H9 (cell line): ENCODE results near the gene GNAT3. TPM values are rescaled to one million over a fixed set of nuclear protein-coding genes. Genes with fewer than 3 reads are reported as not detected.

Experiments
- DNase-seq: peaks from one replicate; pipeline ENCODE4 v3.0.0-alpha.2; 2017
- H2AFZ ChIP-seq: one replicate; pipeline ENCODE4 v1.6.1; 2013; ENCODE audit warnings: mild to moderate bottlenecking, low read length, control low read depth, moderate library complexity
- H2AK5ac ChIP-seq: 2 replicates; pipeline ENCODE4 v1.6.1; 2013; ENCODE audit warnings: low read length, control low read depth, mixed read lengths; ENCODE audit not compliant: insufficient read length
- H2BK120ac ChIP-seq: one replicate; pipeline ENCODE4 v1.6.1; 2013; ENCODE audit warnings: low read depth, mild to moderate bottlenecking, low read length, control low read depth, inconsistent platforms; ENCODE audit not compliant: poor library complexity, severe bottlenecking
- H2BK12ac ChIP-seq: 2 replicates; pipeline ENCODE4 v1.6.1; 2013; ENCODE audit warnings: low read length, control low read depth, mixed read lengths, low read depth; ENCODE audit not compliant: insufficient read length
- H2BK15ac ChIP-seq: 2 replicates; pipeline ENCODE4 v1.6.1; 2013; ENCODE audit warnings: low read depth, low read length, control low read depth
- H2BK20ac ChIP-seq: one replicate; pipeline ENCODE4 v1.6.1; 2013; ENCODE audit warnings: low read depth, mild to moderate bottlenecking, low read length, control low read depth, inconsistent platforms; ENCODE audit not compliant: poor library complexity, severe bottlenecking
- H2BK5ac ChIP-seq: 2 replicates; pipeline ENCODE4 v1.6.1; 2013; ENCODE audit warnings: low read length, control low read depth, mixed read lengths; ENCODE audit not compliant: insufficient read length
- H3K14ac ChIP-seq: 2 replicates; pipeline ENCODE4 v1.6.1; 2013; ENCODE audit warnings: low read length, control low read depth; ENCODE audit not compliant: insufficient read depth
- H3K18ac ChIP-seq: 2 replicates; pipeline ENCODE4 v1.6.1; 2013; ENCODE audit warnings: low read depth, mild to moderate bottlenecking, mixed read lengths, low read length, control low read depth; ENCODE audit not compliant: insufficient read length
- H3K23ac ChIP-seq: 2 replicates; pipeline ENCODE4 v1.6.1; 2013; ENCODE audit warnings: low read length, control low read depth, mixed read lengths, low read depth; ENCODE audit not compliant: insufficient read length
- H3K23me2 ChIP-seq: 2 replicates; pipeline ENCODE4 v1.6.1; 2013; ENCODE audit warnings: low read depth, mild to moderate bottlenecking, mixed read lengths, low read length, control low read depth; ENCODE audit not compliant: insufficient read length, poor library complexity, severe bottlenecking
- H3K27ac ChIP-seq: 2 replicates; pipeline ENCODE4 v1.5.1; 2013; ENCODE audit warnings: low read length, control low read depth, mixed read lengths, low read depth; ENCODE audit not compliant: insufficient read length
- H3K27me3 ChIP-seq: 2 replicates; pipeline ENCODE4 v1.6.1; 2013; ENCODE audit warnings: low read length, control low read depth, inconsistent platforms; ENCODE audit not compliant: insufficient read depth
- H3K4ac ChIP-seq: 2 replicates; pipeline ENCODE4 v1.6.1; 2013; ENCODE audit warnings: low read depth, mild to moderate bottlenecking, control low read depth, inconsistent platforms, low read length, moderate library complexity
- H3K4me1 ChIP-seq: 2 replicates; pipeline ENCODE4 v1.6.1; 2013; ENCODE audit warnings: low read length, control low read depth, inconsistent platforms; ENCODE audit not compliant: insufficient read depth
- H3K4me2 ChIP-seq: 2 replicates; pipeline ENCODE4 v1.6.1; 2013; ENCODE audit warnings: low read length, control low read depth, mixed read lengths; ENCODE audit not compliant: insufficient read length, insufficient read depth
- H3K56ac ChIP-seq: 2 replicates; pipeline ENCODE4 v1.6.1; 2013; ENCODE audit warnings: low read depth, mild to moderate bottlenecking, mixed read lengths, low read length, control low read depth; ENCODE audit not compliant: insufficient read length
- H3K79me1 ChIP-seq: 2 replicates; pipeline ENCODE4 v1.6.1; 2013; ENCODE audit warnings: low read depth, mild to moderate bottlenecking, moderate library complexity, low read length, control low read depth, inconsistent platforms; ENCODE audit not compliant: insufficient read depth, poor library complexity, severe bottlenecking
- H3K79me2 ChIP-seq: 2 replicates; pipeline ENCODE4 v1.6.1; 2013; ENCODE audit warnings: low read length, control low read depth, inconsistent platforms; ENCODE audit not compliant: insufficient read depth
- H3K9ac ChIP-seq: 2 replicates; pipeline ENCODE4 v1.6.1; 2013; ENCODE audit warnings: low read length, control low read depth, mixed read lengths; ENCODE audit not compliant: insufficient read length; ENCODE audit errors: extremely low read depth
- H3K9me3 ChIP-seq: one replicate; pipeline ENCODE4 v1.6.1; 2013; ENCODE audit warnings: low read depth, low read length, inconsistent platforms; ENCODE audit not compliant: control insufficient read depth
- H3T11ph ChIP-seq: one replicate; pipeline ENCODE4 v1.6.1; 2013; ENCODE audit warnings: mild to moderate bottlenecking, low read length, control low read depth, inconsistent platforms
- H4K20me1 ChIP-seq: one replicate; pipeline ENCODE4 v1.6.1; 2013; ENCODE audit not compliant: control insufficient read depth, insufficient read length, insufficient read depth
- H4K5ac ChIP-seq: 2 replicates; pipeline ENCODE4 v1.6.1; 2013; ENCODE audit warnings: low read depth, mild to moderate bottlenecking, mixed read lengths, low read length, control low read depth; ENCODE audit not compliant: insufficient read length
- H4K8ac ChIP-seq: replicated peaks from 2 replicates; pipeline ENCODE4 v1.6.1; 2013; ENCODE audit warnings: low read length, control low read depth, mixed read lengths, low read depth; ENCODE audit not compliant: insufficient read length
- H4K91ac ChIP-seq: 2 replicates; pipeline ENCODE4 v1.6.1; 2013; ENCODE audit warnings: low read depth, mild to moderate bottlenecking, moderate library complexity, mixed read lengths, low read length, control low read depth; ENCODE audit not compliant: insufficient read length
- H3K27ac Mint-ChIP-seq, 3 experiments: 2 replicates in 2 of 3; 3 replicates in 1 of 3; pipeline ENCODE4 v1.8.0; 2020 to 2021; ENCODE audit warnings: mixed read lengths in 3 of 3, mild to moderate bottlenecking in 1 of 3, moderate library complexity in 1 of 3
- H3K27me3 Mint-ChIP-seq: 2 replicates; pipeline ENCODE4 v1.8.0; 2021; ENCODE audit warnings: low read depth, mild to moderate bottlenecking, moderate library complexity, mixed read lengths
- H3K36me3 Mint-ChIP-seq, 3 experiments: 2 replicates in 2 of 3; 3 replicates in 1 of 3; pipeline ENCODE4 v1.8.0; 2020 to 2021; ENCODE audit warnings: low read depth in 3 of 3, mixed read lengths in 3 of 3; ENCODE audit not compliant: insufficient read depth in 1 of 3
- H3K4me1 Mint-ChIP-seq, 2 experiments: 2 replicates each; pipeline ENCODE4 v1.8.0; 2020; ENCODE audit warnings: mixed read lengths in 2 of 2
- H3K4me3 Mint-ChIP-seq, 2 experiments: 2 replicates in 1 of 2; 3 replicates in 1 of 2; pipeline ENCODE4 v1.8.0; 2020 to 2021; ENCODE audit warnings: mild to moderate bottlenecking in 2 of 2, mixed read lengths in 2 of 2, moderate library complexity in 1 of 2
- H3K9me3 Mint-ChIP-seq, 2 experiments: 2 replicates in 1 of 2; 3 replicates in 1 of 2; pipeline ENCODE4 v1.8.0; 2020; ENCODE audit warnings: mild to moderate bottlenecking in 2 of 2, mixed read lengths in 2 of 2, moderate library complexity in 1 of 2
- WGBS: extraction: QIAGEN DNeasy Blood & Tissue Kit; methylation state at CpG from one replicate; pipeline ENCODE4 v1.1.7; 2013; ENCODE audit warnings: missing lambda C conversion rate, low lambda C conversion rate, mixed read lengths; ENCODE audit not compliant: insufficient read length; ENCODE audit errors: extremely low coverage; 5-methylcytosine and 5-hydroxymethylcytosine counted together
- total RNA-seq: library from RNA; stranded (reverse); gene quantifications from 2 replicates; pipeline ENCODE4 v1.2.1, GENCODE V29; 2021
- TF ChIP-seq, protein P1 (sequence below): fragments of 200-600 bp; sonication (generic); conservative IDR thresholded peaks from 3 replicates; pipeline ENCODE4 v1.8.0; 2021; ENCODE audit warnings: antibody characterized with exemption, mild to moderate bottlenecking

Gene GNAT3
- total RNA-seq, 1 experiment from 2014 or later, result not detected

DNA sequence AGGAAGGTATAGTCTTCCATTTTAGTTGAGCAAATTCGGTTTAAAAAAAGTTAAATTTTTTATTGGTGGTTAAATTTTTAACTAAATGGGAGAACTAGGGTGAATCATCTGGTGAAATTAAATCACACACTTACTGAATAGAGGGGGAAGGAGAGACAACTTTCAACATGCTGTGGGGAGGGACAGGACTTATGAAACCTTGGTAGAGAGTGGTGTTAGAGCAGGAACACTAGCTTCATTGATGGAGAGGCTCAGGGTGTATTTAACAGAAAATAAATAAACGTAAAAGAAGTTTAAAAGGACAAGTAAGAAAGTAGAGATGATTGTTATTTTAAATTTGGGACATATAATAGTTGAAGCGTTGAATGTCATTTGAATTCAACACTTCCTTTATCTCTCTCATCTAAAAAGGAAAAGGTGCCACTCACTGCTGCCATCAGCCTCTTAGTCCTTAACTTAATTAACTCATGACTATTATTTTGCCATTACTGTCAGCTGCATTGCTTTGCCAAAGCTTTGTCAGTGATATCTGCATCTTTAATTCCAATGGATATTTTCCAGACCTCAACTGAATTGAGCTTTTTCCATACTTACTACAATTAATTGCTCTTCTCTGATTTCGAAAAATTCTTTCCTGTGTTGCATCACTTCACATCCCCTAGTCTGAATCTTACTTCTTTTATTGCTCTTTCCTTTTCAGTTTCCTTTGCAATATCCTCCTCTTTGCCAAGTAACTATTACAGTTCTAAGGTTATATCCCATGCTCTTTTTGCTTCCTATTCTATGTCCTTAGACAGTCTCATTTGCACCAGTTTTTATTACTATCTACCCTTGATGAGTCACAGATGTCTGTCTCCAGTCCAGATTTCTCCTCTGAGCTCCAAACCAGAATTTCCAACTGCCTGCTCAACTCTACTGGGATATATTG, 71.7 kb downstream of the GNAT3 start:
- H3K79me2 ChIP-seq, result no peaks in the 10 kb centered on the region
- no peak overlapping the region for H3K4ac ChIP-seq
- WGBS, result 100% methylated on average over 1 of the region's 4 CpGs
- no peak overlapping the region for H3K27ac ChIP-seq
- no peaks in the 10 kb centered on the region for H3K27me3 Mint-ChIP-seq
- no peak overlapping the region for H3K4me2 ChIP-seq
- no peak overlapping the region for H2BK20ac ChIP-seq
- H4K20me1 ChIP-seq, result no peaks in the 10 kb centered on the region
- no peak overlapping the region for H4K91ac ChIP-seq
- no peak for DNase-seq
- peaks cover 2 to 4% of the 10 kb centered on the region in 2 experiments; a peak in 2 of 5 replicates for H3K9me3 Mint-ChIP-seq
- no peak overlapping the region for H2BK120ac ChIP-seq
- no peak overlapping the region for H3T11ph ChIP-seq
- H2BK12ac ChIP-seq, result no peak overlapping the region
- H3K23me2 ChIP-seq, result no peaks in the 10 kb centered on the region
- H2BK5ac ChIP-seq, result no peak overlapping the region
- no peak overlapping the region for H2BK15ac ChIP-seq
- H3K27me3 ChIP-seq, result no peaks in the 10 kb centered on the region
- H3K56ac ChIP-seq, result no peak overlapping the region
- H3K14ac ChIP-seq, result no peak overlapping the region
- no peak overlapping the region for H3K23ac ChIP-seq
- H3K18ac ChIP-seq, result no peak overlapping the region
- H4K8ac ChIP-seq, result no peak overlapping the region
- no peak overlapping the region for H3K27ac Mint-ChIP-seq
- H3K9me3 ChIP-seq, result no peaks in the 10 kb centered on the region
- H2AFZ ChIP-seq, result no peak overlapping the region
- H4K5ac ChIP-seq, result no peak overlapping the region
- no peak overlapping the region for H2AK5ac ChIP-seq
- no peaks in the 10 kb centered on the region for H3K36me3 Mint-ChIP-seq
- TF ChIP-seq, protein P1, sequence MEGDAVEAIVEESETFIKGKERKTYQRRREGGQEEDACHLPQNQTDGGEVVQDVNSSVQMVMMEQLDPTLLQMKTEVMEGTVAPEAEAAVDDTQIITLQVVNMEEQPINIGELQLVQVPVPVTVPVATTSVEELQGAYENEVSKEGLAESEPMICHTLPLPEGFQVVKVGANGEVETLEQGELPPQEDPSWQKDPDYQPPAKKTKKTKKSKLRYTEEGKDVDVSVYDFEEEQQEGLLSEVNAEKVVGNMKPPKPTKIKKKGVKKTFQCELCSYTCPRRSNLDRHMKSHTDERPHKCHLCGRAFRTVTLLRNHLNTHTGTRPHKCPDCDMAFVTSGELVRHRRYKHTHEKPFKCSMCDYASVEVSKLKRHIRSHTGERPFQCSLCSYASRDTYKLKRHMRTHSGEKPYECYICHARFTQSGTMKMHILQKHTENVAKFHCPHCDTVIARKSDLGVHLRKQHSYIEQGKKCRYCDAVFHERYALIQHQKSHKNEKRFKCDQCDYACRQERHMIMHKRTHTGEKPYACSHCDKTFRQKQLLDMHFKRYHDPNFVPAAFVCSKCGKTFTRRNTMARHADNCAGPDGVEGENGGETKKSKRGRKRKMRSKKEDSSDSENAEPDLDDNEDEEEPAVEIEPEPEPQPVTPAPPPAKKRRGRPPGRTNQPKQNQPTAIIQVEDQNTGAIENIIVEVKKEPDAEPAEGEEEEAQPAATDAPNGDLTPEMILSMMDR, result no peak
- H3K4me1 Mint-ChIP-seq, result peaks cover 0 to 4% of the 10 kb centered on the region in 2 experiments; a peak in 2 of 4 replicates
- H3K9ac ChIP-seq, result no peak overlapping the region
- H3K4me3 Mint-ChIP-seq, result no peak overlapping the region
- H3K79me1 ChIP-seq, result no peaks in the 10 kb centered on the region
- H3K4me1 ChIP-seq, result no peaks in the 10 kb centered on the region
